Stimulated activated naive CD8-positive, alpha-beta T cell treated with anti-CD3 and anti-CD28 coated beads, Interleukin-15, Interleukin-2, amounts not matched to agents 100 ng/mL and 50 ng/mL, for 24 hours (primary cell): Measurements from ENCODE around the gene GRIFIN.

Experiments used
- H3K27ac Mint-ChIP-seq: one replicate; pipeline ENCODE4 v1.8.0; 2021; ENCODE audit warnings: mild to moderate bottlenecking, mixed read lengths
- H3K27me3 Mint-ChIP-seq: one replicate; pipeline ENCODE4 v1.8.0; 2021; ENCODE audit warnings: mixed read lengths
- H3K36me3 Mint-ChIP-seq: one replicate; pipeline ENCODE4 v1.8.0; 2021; ENCODE audit warnings: low read depth, mixed read lengths
- H3K4me1 Mint-ChIP-seq: one replicate; pipeline ENCODE4 v1.8.0; 2021; ENCODE audit warnings: low read depth, mixed read lengths
- H3K4me3 Mint-ChIP-seq: one replicate; pipeline ENCODE4 v1.8.0; 2021; ENCODE audit warnings: mild to moderate bottlenecking, mixed read lengths
- H3K9me3 Mint-ChIP-seq: one replicate; pipeline ENCODE4 v1.8.0; 2021; ENCODE audit warnings: mixed read lengths

Gene GRIFIN

DNA sequence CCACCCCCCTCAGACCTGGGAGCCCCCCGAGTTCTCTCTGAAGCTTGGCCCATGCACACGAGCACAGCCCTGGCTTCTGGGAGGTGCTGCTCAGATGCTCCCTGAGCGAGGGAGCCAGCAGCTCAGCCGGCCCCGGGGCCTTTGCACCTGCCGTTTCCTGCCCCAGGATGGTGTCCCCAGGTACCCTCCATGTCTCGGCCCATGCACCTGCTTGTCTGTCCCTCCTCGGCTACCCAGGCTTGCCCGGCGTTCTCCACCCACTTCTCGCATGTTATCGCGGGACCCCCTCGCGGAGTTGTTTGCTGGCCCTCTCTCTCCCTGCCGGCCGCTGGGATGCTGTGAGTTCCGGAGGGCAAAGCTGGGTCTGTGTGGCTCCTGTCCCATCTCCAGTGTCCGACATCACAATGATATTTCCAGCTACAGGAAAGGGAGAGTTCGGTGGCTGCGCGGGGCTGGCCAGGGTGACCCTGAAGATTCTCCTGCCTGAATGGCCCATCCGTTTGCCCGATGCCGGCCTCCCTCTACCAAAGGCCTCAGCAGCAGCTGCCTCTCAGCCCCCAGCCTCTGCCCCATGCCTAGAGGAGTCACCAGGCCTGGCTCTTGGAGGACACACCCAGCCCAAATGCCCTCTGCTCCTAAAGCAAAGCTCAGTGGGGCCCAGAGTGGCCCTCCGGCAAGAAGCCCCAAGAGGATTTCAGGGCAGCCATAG, 31.2 kb upstream of the GRIFIN start:
- no peaks in the 10 kb centered on the region for H3K27me3 Mint-ChIP-seq
- H3K4me1 Mint-ChIP-seq = peaks cover 58% of the 10 kb centered on the region
- H3K36me3 Mint-ChIP-seq = no peaks in the 10 kb centered on the region
- no peaks in the 10 kb centered on the region for H3K9me3 Mint-ChIP-seq
- H3K4me3 Mint-ChIP-seq = no peak overlapping the region
- H3K27ac Mint-ChIP-seq = no peak overlapping the region

DNA sequence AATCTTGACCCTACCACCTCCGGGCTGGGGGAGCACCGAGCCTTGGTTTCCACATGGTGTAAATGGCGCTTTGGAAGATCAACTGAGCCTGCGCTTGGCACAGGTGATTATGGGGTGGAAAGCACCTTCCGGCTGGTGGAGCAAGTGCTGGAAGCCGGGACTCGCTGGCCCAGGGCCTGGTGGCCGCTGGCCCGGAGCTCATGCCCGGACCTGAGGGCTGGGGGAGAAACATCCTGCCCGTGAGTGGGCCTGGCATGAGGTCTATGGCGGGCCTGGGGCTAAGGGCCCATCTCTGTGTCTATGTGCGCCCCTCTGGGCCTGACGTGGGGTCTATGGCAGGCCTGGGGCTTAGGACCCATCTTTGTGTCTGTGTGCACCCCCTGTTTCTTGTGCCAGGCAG, 29.2 kb upstream of the GRIFIN start:
- H3K27me3 Mint-ChIP-seq = no peaks in the 10 kb centered on the region
- no peaks in the 10 kb centered on the region for H3K9me3 Mint-ChIP-seq
- no peak overlapping the region for H3K4me3 Mint-ChIP-seq
- no peaks in the 10 kb centered on the region for H3K36me3 Mint-ChIP-seq
- peaks cover 38% of the 10 kb centered on the region for H3K4me1 Mint-ChIP-seq
- H3K27ac Mint-ChIP-seq = no peak overlapping the region

DNA sequence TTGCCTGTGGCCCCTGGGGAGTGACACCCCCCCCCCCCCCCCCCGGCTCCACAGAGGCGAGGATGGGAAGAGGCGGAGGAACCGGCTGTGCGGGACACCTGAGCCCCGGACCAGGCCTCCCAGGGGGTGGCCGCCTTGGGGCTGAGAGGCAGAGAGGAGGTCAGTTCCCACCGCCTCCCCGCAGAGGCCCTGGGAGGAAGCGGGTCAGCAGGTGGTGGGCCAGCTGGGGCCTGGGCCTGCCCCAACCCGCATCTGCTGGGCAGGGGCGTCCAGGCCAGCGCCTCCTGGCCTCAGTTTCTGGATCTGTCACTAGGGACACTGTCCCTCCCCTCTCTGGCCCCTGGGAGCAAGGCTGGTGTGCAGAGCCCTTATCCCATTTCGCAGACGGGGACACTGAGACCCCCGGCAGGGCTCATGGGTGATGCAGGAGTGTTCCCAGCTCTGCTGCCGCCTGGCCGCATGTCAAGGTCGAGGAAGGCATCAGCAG, 28.7 kb upstream of the GRIFIN start:
- peaks cover 34% of the 10 kb centered on the region for H3K4me1 Mint-ChIP-seq
- H3K27ac Mint-ChIP-seq = no peak overlapping the region
- H3K4me3 Mint-ChIP-seq = no peak overlapping the region
- no peaks in the 10 kb centered on the region for H3K27me3 Mint-ChIP-seq
- no peaks in the 10 kb centered on the region for H3K9me3 Mint-ChIP-seq
- no peaks in the 10 kb centered on the region for H3K36me3 Mint-ChIP-seq

DNA sequence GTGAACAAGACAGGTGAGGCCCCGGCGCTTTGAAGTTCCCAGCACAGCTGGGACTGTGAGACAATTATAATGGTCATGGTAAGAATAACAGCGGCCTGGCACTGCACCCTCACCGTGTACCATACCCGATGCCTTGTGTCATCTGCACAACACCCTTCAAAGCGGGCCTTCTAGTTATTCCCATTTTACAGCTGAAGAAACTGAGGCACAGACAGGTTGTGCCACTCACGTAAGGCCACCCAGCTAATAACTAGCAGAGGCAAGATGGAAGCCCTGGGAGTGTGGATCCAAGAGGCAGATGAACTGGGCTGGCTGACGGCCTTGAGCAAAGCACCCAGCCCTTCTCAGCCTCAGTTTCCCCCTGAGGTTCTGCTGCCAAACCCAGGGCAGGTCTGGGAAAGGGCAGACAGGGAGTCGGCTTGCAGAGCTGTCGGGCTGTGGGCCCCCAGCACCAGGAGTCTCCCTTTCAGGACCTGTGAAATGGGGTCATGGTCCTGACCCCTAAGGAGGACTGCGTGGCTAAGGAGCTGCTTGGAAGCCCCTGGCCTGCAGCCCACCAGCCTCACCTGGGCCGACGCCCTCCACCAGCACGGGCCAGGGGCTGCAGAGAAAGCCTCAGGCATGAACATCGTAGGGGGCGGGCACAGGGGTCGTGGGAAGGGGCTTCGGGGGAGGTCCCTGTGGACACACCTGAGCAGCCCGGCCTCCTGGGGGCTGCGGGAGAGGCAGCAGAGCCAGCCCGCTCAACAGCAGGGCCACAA, 28.1 kb upstream of the GRIFIN start:
- peaks cover 27% of the 10 kb centered on the region for H3K4me1 Mint-ChIP-seq
- H3K4me3 Mint-ChIP-seq = no peak overlapping the region
- no peaks in the 10 kb centered on the region for H3K9me3 Mint-ChIP-seq
- no peaks in the 10 kb centered on the region for H3K27me3 Mint-ChIP-seq
- H3K27ac Mint-ChIP-seq = no peak overlapping the region
- H3K36me3 Mint-ChIP-seq = no peaks in the 10 kb centered on the region

DNA sequence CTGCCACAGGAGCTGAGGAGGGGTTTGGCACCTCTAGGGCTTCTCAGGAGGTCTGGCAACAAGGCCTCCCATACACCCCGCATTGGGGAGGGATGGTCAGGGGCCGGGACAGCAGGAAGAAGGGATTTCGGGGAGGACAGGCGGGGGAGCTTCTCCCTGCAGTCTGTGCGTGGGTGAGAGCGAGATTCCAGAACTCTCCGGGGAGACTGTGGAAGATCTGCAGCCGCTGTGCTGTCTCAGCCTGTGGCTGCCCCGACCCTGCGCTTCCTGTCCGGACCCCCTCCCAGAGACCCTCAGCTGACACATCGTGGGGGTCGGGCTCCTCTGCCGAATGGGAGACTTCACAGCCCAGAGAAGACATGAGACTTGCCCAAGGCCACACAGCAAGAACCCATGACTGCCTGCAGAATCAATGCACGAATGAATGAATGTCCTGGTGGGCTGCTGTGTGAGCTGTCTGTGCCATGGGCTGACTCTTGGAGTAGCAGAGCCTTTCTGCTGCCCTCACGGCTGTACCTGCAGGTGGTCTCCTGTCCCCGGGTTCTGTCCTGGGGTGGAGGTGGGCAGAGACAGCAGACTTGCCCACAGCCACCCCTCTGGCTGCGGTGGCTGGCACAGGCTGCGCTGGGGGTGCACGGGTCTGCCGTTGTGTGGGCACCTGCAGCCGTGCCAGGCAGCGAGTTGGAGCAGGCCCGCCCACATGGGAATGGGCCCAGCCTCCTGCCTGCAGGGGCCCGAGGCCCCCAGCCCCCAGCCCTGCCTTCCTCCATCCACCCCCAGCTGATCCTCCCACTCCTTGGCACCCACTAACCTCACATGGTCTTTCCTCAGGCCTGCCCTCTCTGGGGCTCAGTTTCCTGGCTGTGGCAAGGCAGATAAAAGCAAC, 27.1 kb upstream of the GRIFIN start:
- H3K4me3 Mint-ChIP-seq = no peak overlapping the region
- no peaks in the 10 kb centered on the region for H3K9me3 Mint-ChIP-seq
- H3K4me1 Mint-ChIP-seq = peaks cover 17% of the 10 kb centered on the region
- no peaks in the 10 kb centered on the region for H3K27me3 Mint-ChIP-seq
- H3K27ac Mint-ChIP-seq = no peak overlapping the region
- no peaks in the 10 kb centered on the region for H3K36me3 Mint-ChIP-seq

DNA sequence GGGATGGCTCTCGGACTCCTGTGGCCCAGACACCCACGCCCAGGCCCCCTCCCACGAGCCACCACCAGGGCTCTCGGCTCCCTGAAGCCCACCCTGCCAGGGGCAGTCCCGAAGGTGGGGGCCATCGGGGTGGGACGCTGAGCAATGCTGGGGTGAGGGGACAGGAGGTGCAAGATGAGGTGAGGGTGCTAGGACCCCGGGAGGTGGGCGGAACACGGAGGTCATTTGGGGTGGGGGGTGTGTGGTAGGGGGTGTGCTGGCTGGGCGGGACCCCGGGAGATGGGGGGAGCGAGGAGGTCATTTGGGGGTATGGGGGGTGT, 26.4 kb upstream of the GRIFIN start:
- H3K27ac Mint-ChIP-seq = no peak overlapping the region
- H3K4me3 Mint-ChIP-seq = no peak overlapping the region
- no peaks in the 10 kb centered on the region for H3K9me3 Mint-ChIP-seq
- no peaks in the 10 kb centered on the region for H3K27me3 Mint-ChIP-seq
- peaks cover 10% of the 10 kb centered on the region for H3K4me1 Mint-ChIP-seq
- H3K36me3 Mint-ChIP-seq = no peaks in the 10 kb centered on the region

DNA sequence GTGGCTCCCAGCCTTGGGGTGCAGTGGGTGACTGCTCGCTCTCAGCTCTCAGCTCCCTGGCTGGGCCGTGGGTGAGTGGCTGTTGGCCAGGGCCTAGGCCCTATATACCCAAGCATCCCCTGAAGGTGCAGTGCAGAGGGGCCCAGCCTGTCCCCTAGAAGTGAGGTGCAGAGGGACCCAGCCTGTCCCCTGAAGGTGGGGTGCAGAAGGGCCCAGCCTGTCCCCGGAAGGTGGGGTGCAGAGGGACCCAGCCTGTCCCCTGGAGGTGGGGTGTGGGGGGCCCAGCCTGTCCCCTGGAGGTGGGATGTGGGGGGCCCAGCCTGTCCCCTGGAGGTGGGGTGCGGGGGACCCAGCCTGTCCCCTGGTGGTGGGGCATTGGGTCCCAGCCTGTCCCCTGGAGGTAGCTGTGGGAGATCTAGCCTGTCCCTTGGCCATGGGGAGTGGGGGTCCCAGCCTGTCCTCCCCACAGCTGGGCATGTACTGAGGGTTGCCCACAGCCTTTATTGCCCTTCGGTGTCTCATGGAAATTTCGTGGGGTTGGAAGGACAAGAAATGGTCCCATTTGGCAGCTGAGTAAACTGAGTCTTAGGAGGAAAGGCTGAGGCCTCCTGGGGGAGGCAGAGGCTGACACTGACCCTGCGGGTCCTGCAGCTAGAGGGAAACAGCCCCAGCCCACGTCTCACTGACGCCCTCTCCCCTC, 25.9 kb upstream of the GRIFIN start:
- Mint-ChIP-seq H3K27ac (no peak overlapping the region), H3K4me3 (no peak overlapping the region), H3K36me3 (no peaks in the 10 kb centered on the region), H3K27me3 (no peaks in the 10 kb centered on the region), H3K4me1 (peaks cover 9% of the 10 kb centered on the region), H3K9me3 (no peaks in the 10 kb centered on the region)

DNA sequence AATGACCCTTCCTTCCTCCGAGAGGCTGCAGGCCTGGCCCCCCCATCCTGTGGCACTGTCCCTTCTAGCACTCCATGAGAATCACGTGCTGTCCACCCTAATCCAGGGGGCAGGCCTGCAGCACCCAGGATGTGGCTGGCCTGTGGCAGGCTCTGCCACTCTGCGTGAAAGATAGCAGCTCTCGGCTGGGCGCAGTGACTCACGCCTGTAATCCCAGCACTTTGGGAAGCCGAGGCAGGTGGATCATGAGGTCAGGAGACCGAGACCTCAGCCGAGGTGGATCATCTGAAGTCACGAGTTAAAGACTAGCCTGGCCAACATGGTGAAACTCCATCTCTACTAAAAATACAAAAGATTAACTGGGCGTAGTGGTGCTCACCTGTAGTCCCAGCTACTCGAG, 24.5 kb upstream of the GRIFIN start:
- Mint-ChIP-seq H3K27me3 (no peaks in the 10 kb centered on the region), H3K36me3 (no peaks in the 10 kb centered on the region), H3K27ac (no peak overlapping the region), H3K4me1 (peaks cover 9% of the 10 kb centered on the region), H3K4me3 (no peak overlapping the region), H3K9me3 (no peaks in the 10 kb centered on the region)

DNA sequence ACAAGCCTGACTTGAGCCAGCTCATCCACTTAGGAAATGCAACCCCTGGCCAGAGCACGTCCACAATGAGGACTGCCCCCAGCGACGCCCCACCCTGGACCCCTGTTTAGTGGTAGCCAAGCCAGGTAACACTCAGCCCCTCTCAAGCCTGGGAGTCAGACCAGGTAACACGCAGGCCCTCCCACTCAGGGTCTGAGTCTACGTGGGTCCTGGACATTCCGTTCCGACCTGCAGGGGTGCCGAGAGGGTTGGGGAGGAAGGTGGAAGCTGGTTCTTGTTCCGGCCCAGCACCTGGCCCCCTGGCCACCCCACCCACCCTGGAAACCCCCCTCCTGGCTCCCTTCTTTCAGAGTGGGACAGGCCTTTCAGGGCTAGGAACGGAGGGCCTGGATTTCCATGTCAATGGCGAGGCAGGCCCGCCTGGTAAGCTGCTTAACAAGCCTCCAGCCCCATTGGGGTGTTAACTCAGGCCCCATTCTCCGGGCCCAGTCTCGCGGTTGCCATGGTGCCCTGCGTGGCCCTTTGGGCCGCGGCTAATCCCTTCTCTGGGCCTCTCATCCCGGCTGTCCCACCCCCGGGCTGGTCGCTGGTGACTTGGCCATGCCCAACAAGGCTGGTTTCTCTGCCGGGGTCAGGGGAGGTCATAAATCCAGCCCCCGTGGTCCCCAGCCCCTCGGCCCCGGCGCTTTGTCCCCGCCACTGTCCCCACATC, 23.7 kb upstream of the GRIFIN start:
- Mint-ChIP-seq H3K27ac (no peak overlapping the region), H3K36me3 (no peaks in the 10 kb centered on the region), H3K9me3 (no peaks in the 10 kb centered on the region), H3K4me3 (no peak overlapping the region), H3K4me1 (peaks cover 9% of the 10 kb centered on the region), H3K27me3 (no peaks in the 10 kb centered on the region)

DNA sequence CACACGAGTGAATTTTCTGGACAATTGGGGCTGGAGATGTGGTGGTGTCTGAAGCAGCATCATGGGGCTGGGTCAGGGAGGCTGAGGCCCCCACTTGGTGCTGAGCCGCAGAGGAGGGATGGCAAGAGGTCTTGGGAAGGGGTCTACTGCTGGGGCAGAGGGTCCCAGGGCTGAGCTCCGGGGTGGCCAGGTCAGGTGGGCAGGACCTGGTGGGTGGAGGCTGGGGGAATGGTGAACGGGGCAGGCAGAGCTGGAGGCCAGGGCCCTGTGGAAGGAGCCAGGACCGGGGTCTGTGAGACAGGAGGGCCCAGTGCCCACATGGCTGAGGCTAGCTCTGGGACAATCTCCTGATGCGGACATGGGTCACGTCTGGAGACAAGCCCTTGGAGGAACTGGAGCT, 23.0 kb upstream of the GRIFIN start:
- H3K4me3 Mint-ChIP-seq = no peak overlapping the region
- H3K4me1 Mint-ChIP-seq = peaks cover 9% of the 10 kb centered on the region
- H3K9me3 Mint-ChIP-seq = no peaks in the 10 kb centered on the region
- no peaks in the 10 kb centered on the region for H3K27me3 Mint-ChIP-seq
- no peak overlapping the region for H3K27ac Mint-ChIP-seq
- no peaks in the 10 kb centered on the region for H3K36me3 Mint-ChIP-seq

DNA sequence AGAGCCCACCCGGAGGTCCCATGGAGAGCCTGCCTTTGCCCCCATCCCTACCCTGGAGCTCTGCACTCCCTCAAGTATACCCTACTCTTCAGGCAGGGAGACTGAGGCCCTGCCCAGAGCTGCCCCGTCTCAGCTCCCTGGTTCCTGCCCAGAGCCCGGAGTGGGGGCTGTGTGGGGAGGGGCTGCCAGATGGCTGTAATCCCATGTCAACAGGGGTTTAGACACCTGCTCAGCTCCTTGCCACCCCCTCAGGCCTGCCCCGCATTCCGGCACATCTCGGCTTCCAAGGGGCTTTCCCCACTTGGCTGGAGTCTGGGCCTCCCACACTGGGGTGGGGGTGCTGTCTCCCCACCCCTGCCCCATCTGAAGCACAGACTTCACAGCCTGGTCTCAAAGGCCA, 22.5 kb upstream of the GRIFIN start:
- Mint-ChIP-seq H3K27me3 (no peaks in the 10 kb centered on the region), H3K4me1 (peaks cover 4% of the 10 kb centered on the region), H3K4me3 (no peak overlapping the region), H3K36me3 (no peaks in the 10 kb centered on the region), H3K27ac (no peak overlapping the region), H3K9me3 (no peaks in the 10 kb centered on the region)

DNA sequence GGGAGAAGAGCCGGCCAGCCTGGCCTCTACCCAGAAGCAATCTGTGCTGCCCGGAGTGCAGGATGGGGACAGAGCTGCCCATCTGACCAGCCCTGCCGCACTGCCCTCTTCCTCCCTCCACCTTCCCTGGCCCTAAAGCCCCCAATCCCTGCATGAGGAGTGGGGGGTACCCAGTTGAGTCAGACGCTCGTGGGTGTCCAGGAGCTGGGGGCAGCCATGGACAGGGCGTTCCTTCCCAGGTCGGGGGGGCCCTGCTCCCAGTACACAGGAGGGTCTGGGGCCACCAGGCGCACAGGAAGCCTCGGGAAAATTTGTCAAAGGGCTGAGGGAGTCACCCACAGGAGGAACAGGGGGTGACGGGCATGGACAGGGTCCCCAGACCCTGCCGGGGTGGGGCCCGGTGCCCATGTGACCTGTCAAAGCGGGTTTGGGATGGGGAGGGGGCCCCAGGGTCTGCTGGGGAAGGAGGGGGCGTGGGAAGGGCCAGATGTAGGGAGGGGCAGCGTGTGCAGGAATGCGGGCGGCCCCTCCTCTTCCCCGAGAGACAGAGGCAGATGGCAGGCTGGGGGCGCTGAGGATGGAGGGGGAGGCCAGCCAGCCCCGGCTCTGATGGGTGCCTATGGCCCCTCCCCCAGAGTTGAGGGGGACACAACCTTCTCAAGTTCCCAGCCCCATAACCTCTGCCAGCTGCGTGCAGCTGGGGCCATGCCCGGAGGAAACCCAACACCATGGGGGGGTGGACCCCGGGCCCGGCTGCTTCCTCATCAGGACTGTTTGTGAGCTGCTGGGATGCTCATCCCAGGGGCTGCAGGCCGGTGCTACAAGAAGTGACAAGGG, 21.5 kb upstream of the GRIFIN start:
- Mint-ChIP-seq H3K9me3 (no peaks in the 10 kb centered on the region), H3K27me3 (no peaks in the 10 kb centered on the region), H3K4me3 (no peak overlapping the region), H3K36me3 (no peaks in the 10 kb centered on the region), H3K27ac (no peak overlapping the region), H3K4me1 (no peaks in the 10 kb centered on the region)

DNA sequence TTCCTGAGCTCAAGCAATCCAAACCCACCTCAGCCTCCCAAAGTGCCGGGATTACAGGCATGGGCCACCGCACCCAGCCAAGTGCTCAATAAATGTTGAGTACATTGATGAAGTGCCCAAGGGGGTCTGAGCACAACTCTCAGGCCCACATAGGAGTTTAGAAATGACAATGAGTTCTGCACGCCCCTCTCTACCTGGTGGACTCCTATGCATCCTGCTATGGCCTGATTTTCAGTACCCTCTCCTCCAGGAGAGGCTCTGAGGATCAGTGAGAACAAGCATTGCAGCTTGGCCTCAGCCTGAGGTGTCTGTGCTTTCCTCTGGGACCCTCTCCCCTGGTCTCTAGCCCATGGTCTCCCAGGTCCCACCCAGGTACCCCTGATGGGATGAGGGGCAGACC, 20.9 kb upstream of the GRIFIN start:
- Mint-ChIP-seq H3K36me3 (no peaks in the 10 kb centered on the region), H3K4me3 (no peak overlapping the region), H3K4me1 (no peaks in the 10 kb centered on the region), H3K27ac (no peak overlapping the region), H3K9me3 (peaks cover 2% of the 10 kb centered on the region), H3K27me3 (no peaks in the 10 kb centered on the region)
